ENCODE measurements around the gene ARHGAP8.

GRCh38 chr22:44705022-44705297, 47.4 kb upstream of the ARHGAP8 start:
- TF ChIP-seq CTCF (IDR thresholded peaks at IDR 0.05): no peak
- no peak for TF ChIP-seq EP300 (IDR thresholded peaks at IDR 0.05)

All from tibial nerve (tissue), 4 donors.